Heart right ventricle (tissue), 16 donors: ENCODE data around the gene CDKN2AIPNL. TPM values are rescaled to one million over a fixed set of nuclear protein-coding genes. Genes with fewer than 3 reads are reported as not detected.

Experiments
- ATAC-seq, 8 donors: fragments of 200-7000 bp; cut with Tn5 transposase; one replicate each; pipeline ENCODE4 v1.9.1; 2020; ENCODE audit warnings: mild to moderate bottlenecking in 8 of 8, moderate library complexity in 8 of 8, moderate number of reproducible peaks in 1 of 8
- DNase-seq, 2 donors: peaks; one replicate each; pipeline ENCODE4 v3.0.0-alpha.2; 2020
- H3K27ac ChIP-seq, 10 donors: fragments of 200-600 bp; sonication (generic) in 2 of 10; one replicate each; pipeline versions ENCODE4 v1.5.0 to v1.8.0; 2020 to 2022; ENCODE audit warnings: mild to moderate bottlenecking in 3 of 10
- H3K27me3 ChIP-seq, 7 donors: fragments of 200-600 bp; one replicate each; pipeline ENCODE4 v1.8.0; 2021 to 2022; ENCODE audit warnings: mild to moderate bottlenecking in 2 of 7
- H3K36me3 ChIP-seq, 9 donors: fragments of 200-600 bp; sonication (generic) in 1 of 9; one replicate each; pipeline versions ENCODE4 v1.5.0 to v1.8.0; 2020 to 2022; ENCODE audit warnings: mild to moderate bottlenecking in 2 of 9
- H3K4me1 ChIP-seq, 9 donors: fragments of 200-600 bp; sonication (generic) in 1 of 9; one replicate each; pipeline versions ENCODE4 v1.5.0 to v1.8.0; 2020 to 2022; ENCODE audit warnings: mild to moderate bottlenecking in 4 of 9
- H3K4me3 ChIP-seq, 10 donors: fragments of 200-600 bp; sonication (generic) in 2 of 10; one replicate each; pipeline versions ENCODE4 v1.5.0 to v1.8.0; 2020 to 2022; ENCODE audit warnings: mild to moderate bottlenecking in 7 of 10, moderate library complexity in 2 of 10
- H3K9me3 ChIP-seq, 11 donors: fragments of 200-600 bp in 10 of 11; sonication (generic) in 2 of 11; one replicate each; pipeline versions ENCODE4 v1.5.0 to v1.8.0; 2013 to 2022; ENCODE audit warnings: mild to moderate bottlenecking in 2 of 11, control low read depth in 1 of 11, moderate library complexity in 1 of 11
- WGBS, 2 donors: extraction: QIAGEN DNeasy Blood & Tissue Kit; methylation state at CpG; one replicate each; pipeline ENCODE4 v1.1.7; 2013; ENCODE audit warnings: inconsistent platforms in 1 of 2; 5-methylcytosine and 5-hydroxymethylcytosine counted together
- intact Hi-C, 10 donors: fragments of 100-400 bp; cut with DNase I; formaldehyde crosslinking; loops; one replicate each; pipeline versions ENCODE4 v1.11.1 to v1.14.2; 2022
- polyA plus RNA-seq, 2 donors: library from polyadenylated mRNA; stranded (reverse); fragments of 200-250 nt; gene quantifications; one replicate each; pipeline ENCODE4 v1.2.3, GENCODE V29; 2013
- total RNA-seq, 10 donors: library from RNA; stranded (reverse); fragmentation: NEBNext Ultra II Directional in 3 of 10; extraction: Animal tissue kit (Norgen Biotek cat#: 25700) in 3 of 10; gene quantifications; one replicate each; pipeline versions ENCODE4 v1.2.1 to v1.2.4, GENCODE V29; 2021 to 2023
- TF ChIP-seq, protein P1 (sequence below), 9 donors: fragments of 200-600 bp; sonication (generic) in 2 of 9; IDR thresholded peaks; one replicate each; pipeline versions ENCODE4 v1.5.0 to v1.8.0; 2021 to 2022; ENCODE audit warnings: antibody characterized with exemption in 9 of 9, mild to moderate bottlenecking in 5 of 9, moderate library complexity in 1 of 9
- donor health status: Arrhythmogenic right ventricular cardiomyopathy.
- donor health status: ischemic (EF 13 %, LVEDD 7.1; RV severe dilation, severe dysfunction).
- donor health status: healthy with polysubstance abuse.
- donor health status: DM: no; HTN: yes; CAD: no.
- donor health status: DM: no; HTN: no; CAD: no.
- donor health status: ischemic (EF 25% LVEDD 6.9; RV normal size, moderate dysfunction).
- donor health status: ischemic (EF 25% LVEDD 5.7; RV mildly dilated, moderate dysfunction).
- donor health status: healthy.
- donor health status: DM: yes; HTN: yes; CAD: no.
- donor health status: Ischemic cardiomyopathy.
- donor health status: ischemic (EF 35%, LVEDD 5.7; RV mildly dilated, moderate dysfunction).
- donor health status: nonischemic (EF 11% LVEDD 7.7; RV severe dilation, severe dysfunction).
- donor health status: DM: yes; HTN: yes; CAD: no.
- donor health status: PGD.
- donor health status: ischemic (EF 29% LVEDD 5.4; RV normal size, mild dysfunction).
- donor health status: nonischemic (EF 23%, LVEDD 6.1; RV moderate dilation, normal function).

The CDKN2AIPNL gene
- total and polyA plus RNA-seq, 12 donors = 29.1 to 87.6 (median 37.3) TPM

DNA sequence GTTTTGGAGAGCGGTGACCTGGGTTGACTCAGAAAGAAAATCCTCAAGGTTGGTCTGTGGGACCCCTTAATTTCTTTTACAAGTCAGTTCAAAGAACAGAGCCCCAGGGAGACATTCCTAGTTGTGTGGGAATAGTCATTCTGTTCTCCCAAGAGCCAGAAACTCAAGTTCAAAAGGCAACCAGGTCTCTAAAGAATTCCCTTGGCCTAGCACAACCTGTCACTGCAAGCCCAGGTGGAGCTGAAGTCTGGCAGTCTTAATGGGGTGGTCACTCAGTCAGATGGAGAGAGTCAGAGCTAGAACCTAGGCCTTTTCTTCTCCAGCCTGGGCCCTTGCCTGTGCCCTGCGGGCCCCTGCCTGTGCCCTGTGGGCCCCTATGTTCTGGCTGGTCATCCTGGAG lies 37.5 kb upstream of the CDKN2AIPNL start:
- H3K27me3 ChIP-seq = no peaks in the 10 kb centered on the region

DNA sequence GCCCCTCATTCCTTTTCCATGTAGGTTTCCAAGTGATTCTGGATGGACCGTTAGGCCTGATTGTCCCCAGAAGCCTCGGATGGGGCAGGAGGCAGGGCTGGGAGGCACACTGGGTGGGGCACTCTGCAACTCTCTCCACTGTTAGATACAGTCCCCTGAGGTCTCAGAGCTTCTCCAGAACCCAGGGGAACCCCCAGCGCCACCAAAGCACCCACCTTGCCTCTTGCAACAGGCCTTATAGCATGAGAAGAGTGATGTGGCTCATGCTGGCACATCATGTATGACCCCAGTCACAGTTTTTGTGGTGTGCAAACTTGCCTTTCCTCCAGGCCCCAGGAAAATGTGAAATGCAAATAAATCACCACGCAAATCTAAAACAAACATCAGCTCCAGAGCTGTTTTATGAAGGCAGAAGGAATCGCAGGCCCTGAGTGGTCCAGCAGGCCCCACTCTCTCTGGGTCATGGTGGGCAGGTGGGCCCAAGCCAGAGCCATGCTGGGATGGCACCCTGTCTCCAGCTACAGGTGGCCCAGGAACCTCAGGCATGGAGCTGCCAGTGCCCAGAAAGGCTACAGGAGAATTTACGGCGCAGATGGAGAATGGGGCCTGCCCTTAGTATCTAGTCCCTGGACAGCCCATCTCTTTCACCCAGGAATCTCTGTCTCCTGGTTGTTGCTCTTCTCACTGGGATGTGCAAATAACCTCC lies 36.3 kb upstream of the CDKN2AIPNL start:
- Histone ChIP-seq H3K36me3 (no peaks in the 10 kb centered on the region), H3K9me3 (no peaks in the 10 kb centered on the region), H3K4me3 (no peak overlapping the region), H3K27ac (no peak overlapping the region), H3K4me1 (peaks cover 0 to 14% (median 9%) of the 10 kb centered on the region in 9 donors), H3K27me3 (no peaks in the 10 kb centered on the region)
- DNase-seq = no peak
- ATAC-seq = no peak
- TF ChIP-seq, protein P1, sequence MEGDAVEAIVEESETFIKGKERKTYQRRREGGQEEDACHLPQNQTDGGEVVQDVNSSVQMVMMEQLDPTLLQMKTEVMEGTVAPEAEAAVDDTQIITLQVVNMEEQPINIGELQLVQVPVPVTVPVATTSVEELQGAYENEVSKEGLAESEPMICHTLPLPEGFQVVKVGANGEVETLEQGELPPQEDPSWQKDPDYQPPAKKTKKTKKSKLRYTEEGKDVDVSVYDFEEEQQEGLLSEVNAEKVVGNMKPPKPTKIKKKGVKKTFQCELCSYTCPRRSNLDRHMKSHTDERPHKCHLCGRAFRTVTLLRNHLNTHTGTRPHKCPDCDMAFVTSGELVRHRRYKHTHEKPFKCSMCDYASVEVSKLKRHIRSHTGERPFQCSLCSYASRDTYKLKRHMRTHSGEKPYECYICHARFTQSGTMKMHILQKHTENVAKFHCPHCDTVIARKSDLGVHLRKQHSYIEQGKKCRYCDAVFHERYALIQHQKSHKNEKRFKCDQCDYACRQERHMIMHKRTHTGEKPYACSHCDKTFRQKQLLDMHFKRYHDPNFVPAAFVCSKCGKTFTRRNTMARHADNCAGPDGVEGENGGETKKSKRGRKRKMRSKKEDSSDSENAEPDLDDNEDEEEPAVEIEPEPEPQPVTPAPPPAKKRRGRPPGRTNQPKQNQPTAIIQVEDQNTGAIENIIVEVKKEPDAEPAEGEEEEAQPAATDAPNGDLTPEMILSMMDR (IDR thresholded peaks at IDR 0.05) = no peak
- intact Hi-C loops = no loop called here
- WGBS, 2 donors = 89 to 90% methylated on average over 7 of the region's 7 CpGs

More for the DNA sequence above, 37.5 kb upstream of the CDKN2AIPNL start:
- no peak overlapping the region for H3K4me3 ChIP-seq
- intact Hi-C loops = no loop called here
- no peak for ATAC-seq
- H3K27ac ChIP-seq = no peak overlapping the region
- H3K9me3 ChIP-seq = no peaks in the 10 kb centered on the region
- 95 to 96% methylated on average over 2 of the region's 2 CpGs for WGBS, 2 donors
- no peak for DNase-seq
- TF ChIP-seq, protein P1 (IDR thresholded peaks at IDR 0.05) = no peak
- peaks cover 0 to 14% (median 9%) of the 10 kb centered on the region in 9 donors for H3K4me1 ChIP-seq
- H3K36me3 ChIP-seq = no peaks in the 10 kb centered on the region

DNA sequence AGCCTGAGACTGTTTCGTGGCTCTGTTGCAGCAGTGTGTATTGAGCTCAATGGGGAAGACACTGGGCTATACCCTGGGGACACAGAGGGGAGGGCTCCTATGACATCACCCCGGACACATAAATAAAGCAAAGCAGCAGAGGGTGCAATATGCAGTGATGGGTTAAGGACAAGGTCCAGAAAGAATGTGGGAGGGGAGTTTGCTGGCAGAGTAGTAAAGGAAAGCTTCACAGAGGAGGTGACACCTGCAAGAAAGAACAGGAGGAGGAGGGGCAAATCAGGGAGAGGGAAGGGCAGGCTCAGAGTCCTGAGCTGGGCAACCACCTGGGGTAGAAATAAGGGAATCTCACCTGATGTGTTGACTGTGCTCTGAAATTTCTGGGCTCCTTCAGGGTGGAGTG lies 35.3 kb upstream of the CDKN2AIPNL start:
- DNase-seq = no peak
- H3K27me3 ChIP-seq = no peaks in the 10 kb centered on the region
- H3K4me3 ChIP-seq = no peak overlapping the region
- intact Hi-C loops = no loop called here
- peaks cover 0 to 8% (median 6%) of the 10 kb centered on the region in 9 donors for H3K4me1 ChIP-seq
- H3K27ac ChIP-seq = no peak overlapping the region
- no peaks in the 10 kb centered on the region for H3K36me3 ChIP-seq
- ATAC-seq = peak in 1 of 8 donors; percentile 5
- TF ChIP-seq, protein P1 (IDR thresholded peaks at IDR 0.05) = no peak
- H3K9me3 ChIP-seq = no peaks in the 10 kb centered on the region
- WGBS, 2 donors = 59 to 64% methylated on average over 2 of the region's 2 CpGs

DNA sequence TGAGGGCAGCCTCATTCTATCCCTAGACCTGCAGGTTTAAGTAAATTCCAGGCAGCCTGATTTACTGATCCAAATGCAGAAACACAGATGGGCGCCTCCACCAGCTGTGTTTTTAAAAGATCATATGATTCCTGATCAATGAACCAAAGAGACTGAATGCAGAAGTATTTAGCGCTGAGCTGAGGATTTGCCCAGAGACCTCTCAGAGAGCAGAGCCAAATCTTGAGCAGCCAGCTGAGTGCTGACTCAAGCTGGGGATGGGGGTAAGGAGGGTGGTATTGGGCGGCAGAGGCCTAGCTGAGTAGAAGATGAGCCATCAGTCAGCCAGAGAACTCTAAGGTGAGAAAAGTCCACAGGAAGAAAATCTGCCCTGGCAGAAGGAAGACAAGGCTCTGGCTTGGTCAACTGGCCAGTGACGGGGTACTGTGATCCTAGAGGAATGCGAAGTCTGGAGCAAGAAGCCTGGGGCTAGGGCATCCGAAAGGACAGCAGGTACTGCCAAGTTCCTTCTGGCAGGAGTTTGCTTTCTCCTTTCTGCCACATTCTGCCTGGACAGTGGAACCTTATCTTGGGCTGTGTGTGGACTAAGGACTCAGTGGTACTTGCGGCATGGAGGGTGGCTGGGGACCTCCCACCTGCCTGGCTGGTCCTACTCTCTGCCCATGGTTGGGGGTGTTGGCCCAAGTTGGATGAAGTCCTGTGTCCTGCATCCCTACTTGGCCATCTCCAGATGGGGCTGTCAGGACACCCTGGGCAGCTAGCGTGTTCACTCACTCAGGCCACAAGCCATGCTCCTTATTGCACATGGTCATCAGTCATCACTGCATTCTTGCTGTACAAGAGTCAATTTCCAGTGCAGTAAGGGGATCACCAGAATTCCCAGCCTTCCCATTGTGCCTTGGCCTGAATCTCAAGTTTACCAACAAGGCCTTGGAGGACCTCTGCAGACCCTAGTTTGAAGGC lies 34.5 kb upstream of the CDKN2AIPNL start:
- Histone ChIP-seq H3K4me3 (no peak overlapping the region), H3K4me1 (no peaks in the 10 kb centered on the region), H3K27ac (no peak overlapping the region), H3K9me3 (no peaks in the 10 kb centered on the region), H3K27me3 (no peaks in the 10 kb centered on the region), H3K36me3 (no peaks in the 10 kb centered on the region)
- DNase-seq (no peak), ATAC-seq (no peak)
- WGBS, 2 donors = 96% methylated on average over 8 of the region's 8 CpGs
- TF ChIP-seq, protein P1 (IDR thresholded peaks at IDR 0.05) = no peak
- intact Hi-C loops = no loop called here
